ENCODE data around the gene N4BP3.
A peak's percentile ranks its signal among the peaks of the same experiment; 100 is the strongest.
"Not testable (repeated sequence)": the region's sequence is repeated elsewhere in the genome, so short reads cannot be mapped to it uniquely, and the experiment has no call there.

N4BP3 gene

DNA sequence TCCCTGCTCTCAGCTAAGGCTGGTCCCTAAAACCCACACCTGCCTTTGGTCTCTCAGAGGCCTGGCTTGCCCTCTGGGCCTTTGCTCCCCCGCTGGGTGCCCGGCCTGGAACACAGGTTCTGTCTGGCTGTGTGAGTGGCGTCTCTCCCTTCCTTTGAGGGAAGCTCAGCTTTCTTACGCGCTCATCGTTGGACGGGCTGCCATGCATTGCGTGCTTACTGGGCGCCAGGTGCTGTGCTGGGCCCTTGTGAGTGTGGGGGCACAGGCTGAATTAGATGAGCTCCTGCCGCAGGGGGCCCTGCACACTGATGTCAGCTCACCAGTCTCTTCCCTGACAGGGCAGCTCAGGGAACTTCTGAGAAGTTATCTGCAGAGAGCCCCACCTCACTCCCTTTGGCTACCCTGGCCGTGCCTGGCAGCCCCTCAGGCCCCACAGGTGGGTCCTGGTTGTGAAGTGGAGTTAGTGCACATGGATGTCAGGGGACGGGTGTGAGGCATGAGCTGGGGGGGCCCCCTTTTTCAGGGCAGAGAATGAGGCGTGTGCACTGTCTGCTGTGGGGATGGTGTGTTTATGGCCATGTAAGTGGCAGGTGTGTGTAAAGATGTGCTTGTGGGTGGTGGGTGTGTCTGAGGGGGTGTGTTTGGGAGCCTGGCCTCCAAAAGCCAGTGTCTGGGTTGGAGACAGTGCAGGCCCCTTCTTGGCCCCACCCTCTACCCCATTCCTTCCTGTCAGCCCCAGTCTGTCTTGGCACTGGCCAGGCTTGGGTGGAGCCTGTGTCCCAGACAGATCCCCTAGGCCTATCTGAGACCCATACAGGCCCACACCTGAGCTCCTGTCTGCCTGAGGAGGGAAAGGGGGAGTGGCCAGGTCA is 10.0 kb downstream of the N4BP3 start:
- DNase-seq: no peak

- no peak for DNase-seq
These were observed 10.9 kb downstream of the N4BP3 start for GRCh38 chr5:178123966-178124925.

DNA sequence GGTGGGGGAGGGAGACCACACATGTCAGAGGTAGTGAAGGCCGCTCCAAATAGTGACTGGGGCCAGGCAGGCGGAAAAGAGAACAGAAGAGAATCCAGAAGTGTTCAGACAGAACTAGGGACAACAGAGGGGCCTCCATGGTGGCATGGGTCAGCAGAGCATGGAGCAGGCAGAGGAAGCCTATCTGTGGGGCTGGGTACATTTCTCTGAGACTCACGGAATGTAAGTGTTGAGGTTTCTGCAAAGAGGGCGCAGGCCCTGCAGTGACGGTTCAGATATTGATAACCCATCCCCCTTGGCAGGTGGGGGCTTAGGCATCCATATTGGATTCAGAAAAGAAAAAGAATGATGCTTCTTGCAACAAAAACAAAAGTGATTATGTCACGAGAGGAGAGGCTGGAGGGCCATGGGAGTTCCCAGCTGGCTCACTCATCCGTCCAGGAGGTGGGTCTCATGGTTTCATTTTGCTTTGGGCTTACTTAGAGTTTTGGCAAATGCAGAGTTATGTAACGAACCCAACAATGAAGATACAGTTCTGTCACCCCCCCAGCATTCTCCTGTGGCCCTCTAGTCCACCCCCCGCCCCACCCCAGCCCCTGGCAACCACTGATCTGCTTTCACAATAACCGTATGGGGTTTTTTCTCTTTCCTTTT is 12.0 kb downstream of the N4BP3 start:
- no peak for DNase-seq

DNA sequence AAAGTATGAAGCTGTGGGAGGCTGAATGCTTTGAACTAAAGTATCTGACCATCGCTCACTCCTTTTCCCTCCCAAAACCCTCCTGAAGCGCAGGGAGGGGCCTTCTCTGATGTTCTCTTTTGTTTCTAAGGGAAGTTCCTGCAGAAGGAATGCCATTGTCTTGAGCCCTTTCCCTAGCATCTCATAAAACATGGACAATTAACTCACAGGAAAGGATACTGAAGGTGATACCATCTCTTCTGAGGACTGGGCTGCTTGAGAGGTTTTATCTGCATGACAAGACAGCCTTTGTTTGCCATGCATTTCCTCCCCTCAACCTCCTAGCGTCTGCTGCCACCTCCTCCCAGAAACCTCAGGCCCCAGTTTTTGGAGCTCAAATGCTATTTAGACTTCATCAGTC is 13.2 kb downstream of the N4BP3 start:
- no peak for DNase-seq

DNA sequence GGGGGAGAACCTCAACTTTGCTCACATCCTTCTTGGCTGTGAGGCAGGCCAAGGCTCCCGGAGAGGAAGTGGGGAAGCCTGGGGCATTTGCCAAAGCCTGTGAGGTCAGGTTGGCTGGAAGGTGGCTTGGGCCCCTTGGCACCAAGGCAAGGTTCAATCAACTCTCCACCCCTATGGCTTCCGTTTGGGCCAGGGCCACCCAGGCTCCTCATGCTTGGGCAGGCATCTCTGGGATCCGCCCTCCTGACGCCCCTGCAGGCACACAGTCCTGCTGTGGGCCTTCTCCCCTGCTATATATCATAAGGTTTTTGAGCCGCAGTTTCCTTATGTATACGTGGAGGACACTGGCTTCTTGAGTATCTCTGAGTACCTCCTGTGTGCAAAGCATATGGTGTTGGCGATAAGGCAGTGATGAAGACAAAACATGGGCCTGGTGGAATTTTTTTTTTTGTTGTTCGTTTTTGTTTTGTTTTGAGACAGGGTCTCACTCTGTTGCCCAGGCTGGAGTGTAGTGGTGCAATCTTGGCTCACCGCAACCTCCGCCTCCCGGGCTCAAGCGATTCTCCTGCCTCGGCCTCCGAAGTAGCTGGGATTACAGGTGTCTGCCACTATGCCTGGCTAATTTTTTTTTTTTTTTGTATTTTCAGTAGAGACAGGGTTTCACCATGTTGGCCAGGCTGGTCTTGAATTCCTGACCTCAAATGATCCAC is 14.1 kb downstream of the N4BP3 start:
- not testable (repeated sequence) for DNase-seq

GRCh38 chr5:178129296-178129695 is 16.0 kb downstream of the N4BP3 start:
- no peak for DNase-seq

- not testable (repeated sequence) for DNase-seq
These were observed 16.9 kb downstream of the N4BP3 start for GRCh38 chr5:178130234-178130575.

DNA sequence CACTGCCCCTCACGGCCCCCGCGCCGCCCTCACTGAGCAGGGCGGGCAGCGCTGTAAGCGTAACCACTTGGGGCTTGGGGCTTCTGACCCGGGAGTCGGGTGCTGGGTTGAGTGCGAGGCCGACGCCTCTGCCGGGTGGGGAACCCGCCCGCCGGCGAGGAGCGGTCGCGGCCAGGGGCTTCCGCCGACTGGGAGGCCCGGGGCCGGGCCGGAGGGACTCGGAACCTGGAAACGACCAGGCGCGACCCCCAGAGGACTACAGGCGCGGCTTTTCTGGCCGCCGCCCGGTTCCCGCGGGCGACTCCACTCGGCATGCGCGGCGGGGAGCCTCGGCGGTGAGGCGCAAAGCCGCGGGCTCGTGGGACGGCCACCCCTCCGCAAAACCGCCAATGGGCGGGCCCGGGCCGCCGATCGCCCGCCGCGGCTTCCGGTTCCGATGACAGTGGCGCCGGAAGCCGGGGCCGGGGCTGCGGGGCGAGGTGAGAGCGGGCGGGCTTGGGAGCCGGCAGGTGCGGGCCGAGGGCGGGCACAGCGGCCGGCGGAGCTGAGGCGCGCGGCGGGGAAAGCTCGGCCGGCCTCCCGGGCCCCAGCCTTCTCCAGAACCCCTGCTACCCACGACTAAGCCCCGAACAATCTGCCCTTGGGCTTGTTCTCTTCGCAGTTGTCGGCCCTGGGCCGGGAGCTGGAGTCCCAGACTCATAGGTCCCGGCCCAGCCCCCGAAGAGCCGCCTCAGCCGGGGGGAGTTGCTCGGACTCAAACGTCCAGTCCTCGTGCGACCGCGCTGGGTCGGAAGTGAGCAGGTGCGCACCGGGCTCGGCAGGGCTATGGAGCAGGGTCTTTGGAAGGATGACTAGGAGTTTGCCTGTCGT is 17.5 kb downstream of the N4BP3 start, which contains the start of gene RMND5B:
TSS of gene RMND5B (plus strand) at position 439 of the 870 bp plus-strand sequence. CDS start 7,106 bp downstream, outside the sequence.
- DNase-seq: peak; percentile 92

GRCh38 chr5:178131446-178131996 is 18.2 kb downstream of the N4BP3 start:
- DNase-seq: peak; percentile 20

DNA sequence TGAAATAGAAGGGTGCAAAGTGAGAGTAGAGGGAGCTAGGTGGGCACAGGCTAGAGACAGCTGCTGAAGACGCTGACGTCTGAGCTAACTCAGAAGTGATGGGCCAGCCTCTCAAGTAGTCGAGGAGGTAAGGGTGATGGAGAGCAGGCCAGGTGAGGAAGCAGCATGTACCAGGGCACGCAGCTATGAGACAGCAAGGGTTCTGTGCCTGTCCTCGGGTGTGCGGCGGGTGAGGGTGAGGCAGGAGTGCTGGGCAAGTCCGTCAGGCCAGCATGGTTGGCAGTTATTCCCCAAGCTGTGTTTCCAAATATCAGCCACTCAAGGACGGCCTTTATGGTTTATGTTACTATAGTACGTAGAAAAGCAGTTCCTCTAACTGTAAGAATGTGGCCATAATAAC is 23.7 kb downstream of the N4BP3 start:
- DNase-seq: no peak

DNA sequence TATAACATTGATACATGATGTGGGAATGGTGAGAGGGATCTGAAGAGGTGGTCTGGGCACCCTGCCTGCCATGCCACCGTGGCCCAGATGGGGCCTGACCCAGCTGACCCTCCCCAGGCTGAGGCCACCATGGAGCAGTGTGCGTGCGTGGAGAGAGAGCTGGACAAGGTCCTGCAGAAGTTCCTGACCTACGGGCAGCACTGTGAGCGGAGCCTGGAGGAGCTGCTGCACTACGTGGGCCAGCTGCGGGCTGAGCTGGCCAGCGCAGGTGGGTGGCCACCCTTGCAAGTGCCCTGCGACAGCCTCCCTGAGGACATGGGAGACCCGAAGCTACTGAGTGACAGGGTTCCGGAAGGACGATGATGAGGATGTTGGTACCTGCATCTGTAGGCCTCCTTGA is 24.7 kb downstream of the N4BP3 start:
- no peak for DNase-seq

DNA sequence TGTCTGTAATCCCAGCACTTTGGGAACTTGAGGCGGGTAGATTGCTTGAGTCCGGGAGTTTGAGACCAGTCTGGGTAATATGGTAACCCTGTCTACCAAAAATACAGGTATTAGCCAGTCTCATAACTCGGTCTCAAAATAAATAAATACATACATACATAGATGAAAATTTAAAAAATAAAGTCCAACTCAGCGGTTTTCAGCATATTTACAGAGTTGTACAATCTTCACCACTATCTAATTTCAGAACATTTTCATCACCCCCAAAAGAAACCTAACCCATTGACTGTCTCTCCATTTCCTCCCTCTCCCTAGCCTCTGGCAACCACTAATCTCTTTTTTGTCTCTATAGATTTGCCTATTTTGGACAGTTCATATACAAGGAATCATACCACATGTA is 28.2 kb downstream of the N4BP3 start:
- no peak for DNase-seq

DNA sequence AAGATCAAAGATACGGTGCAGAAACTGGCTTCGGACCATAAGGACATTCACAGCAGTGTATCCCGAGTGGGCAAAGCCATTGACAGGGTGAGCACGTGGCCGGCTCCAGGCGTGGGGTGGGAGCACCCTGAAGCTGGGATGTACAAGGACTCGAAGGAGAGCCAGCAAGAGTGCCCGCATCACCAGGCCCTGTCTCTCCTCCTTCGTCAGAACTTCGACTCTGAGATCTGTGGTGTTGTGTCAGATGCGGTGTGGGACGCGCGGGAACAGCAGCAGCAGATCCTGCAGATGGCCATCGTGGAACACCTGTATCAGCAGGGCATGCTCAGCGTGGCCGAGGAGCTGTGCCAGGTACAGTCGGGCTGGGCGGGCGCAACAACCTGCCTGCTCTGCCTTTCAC is 29.3 kb downstream of the N4BP3 start:
- DNase-seq: no peak

GRCh38 chr5:178143246-178143645 is 29.9 kb downstream of the N4BP3 start:
- no peak for DNase-seq

DNA sequence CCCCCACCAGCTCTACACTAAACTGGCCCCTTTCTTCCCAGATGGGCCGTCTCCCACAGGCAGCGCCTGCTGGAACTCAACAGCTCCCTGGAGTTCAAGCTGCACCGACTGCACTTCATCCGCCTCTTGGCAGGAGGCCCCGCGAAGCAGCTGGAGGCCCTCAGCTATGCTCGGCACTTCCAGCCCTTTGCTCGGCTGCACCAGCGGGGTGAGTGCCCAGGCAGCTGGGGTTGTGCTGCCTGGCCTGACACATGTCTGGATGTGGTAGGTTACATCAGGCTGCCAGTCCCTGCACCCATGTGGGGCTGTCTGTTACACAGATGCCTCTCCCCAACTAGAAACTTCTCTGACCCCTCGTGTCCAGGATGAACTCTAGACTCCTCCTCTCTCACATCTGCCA is 30.6 kb downstream of the N4BP3 start:
- DNase-seq: peak; percentile 25

DNA sequence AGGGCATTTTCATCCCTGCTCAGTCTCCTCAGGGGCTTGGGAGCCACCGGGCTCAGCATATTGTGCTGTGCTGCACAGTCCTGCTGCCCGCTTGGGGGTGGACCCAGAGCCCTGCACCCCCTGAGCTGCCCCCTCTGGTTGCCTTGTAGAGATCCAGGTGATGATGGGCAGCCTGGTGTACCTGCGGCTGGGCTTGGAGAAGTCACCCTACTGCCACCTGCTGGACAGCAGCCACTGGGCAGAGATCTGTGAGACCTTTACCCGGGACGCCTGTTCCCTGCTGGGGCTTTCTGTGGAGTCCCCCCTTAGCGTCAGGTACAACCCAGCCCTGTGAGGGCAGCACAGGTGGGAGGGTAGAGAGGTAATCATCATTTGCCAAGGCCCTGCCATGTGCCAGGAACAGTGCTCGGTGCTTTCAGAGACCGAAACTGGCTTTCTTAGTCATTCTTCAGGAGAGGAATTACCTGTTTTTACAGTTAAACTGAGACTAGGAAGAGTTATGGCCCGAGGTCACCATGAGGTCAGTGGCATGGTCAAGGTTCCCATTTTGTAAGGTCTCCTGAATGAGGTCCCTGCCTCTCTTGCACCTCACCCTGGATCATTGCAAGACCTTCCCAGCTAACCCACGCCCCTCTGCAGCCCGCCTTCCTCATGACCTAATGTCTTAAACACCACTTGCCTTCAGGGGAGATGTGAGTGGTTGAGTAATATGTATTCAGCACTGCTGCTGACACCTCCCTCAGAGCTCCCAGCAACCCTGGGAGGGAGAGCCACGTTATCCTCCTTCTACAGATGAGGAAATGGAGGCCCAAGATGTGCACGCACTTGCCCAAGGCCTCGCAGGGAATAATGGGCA is 32.9 kb downstream of the N4BP3 start:
- peak; percentile 65 for DNase-seq

GRCh38 chr5:178147406-178147805 is 34.1 kb downstream of the N4BP3 start:
- no peak for DNase-seq

- DNase-seq: no peak
These were observed 36.0 kb downstream of the N4BP3 start for GRCh38 chr5:178149199-178149932.

- DNase-seq: no peak
These were observed 37.8 kb downstream of the N4BP3 start for GRCh38 chr5:178150977-178151734.

All from eye (tissue), 1 donor.